Parathyroid adenoma (tissue), 2 donors: ENCODE results near the gene LBP.

Experiments
- H2AFZ ChIP-seq: fragments of 300-600 bp; sonication (generic); one replicate; pipeline ENCODE4 v1.7.0; 2017; ENCODE audit warnings: antibody characterized with exemption, mild to moderate bottlenecking
- H3K27ac ChIP-seq: fragments of 300-600 bp; sonication (generic); one replicate; pipeline ENCODE4 v1.7.0; 2017
- H3K27me3 ChIP-seq: fragments of 300-600 bp; sonication (generic); one replicate; pipeline ENCODE4 v1.7.0; 2017; ENCODE audit warnings: low read length; ENCODE audit not compliant: control insufficient read depth, insufficient read depth
- H3K36me3 ChIP-seq: fragments of 300-600 bp; sonication (generic); one replicate; pipeline ENCODE4 v1.7.0; 2017; ENCODE audit warnings: low read length; ENCODE audit not compliant: control insufficient read depth, insufficient read depth
- H3K4me1 ChIP-seq: fragments of 300-600 bp; sonication (generic); one replicate; pipeline ENCODE4 v1.7.0; 2017; ENCODE audit warnings: control low read depth
- H3K4me2 ChIP-seq: fragments of 300-600 bp; sonication (generic); one replicate; pipeline ENCODE4 v1.7.0; 2017; ENCODE audit warnings: low read length
- H3K4me3 ChIP-seq: fragments of 300-600 bp; sonication (generic); one replicate; pipeline ENCODE4 v1.7.0; 2017; ENCODE audit warnings: low read depth, low read length
- H3K79me2 ChIP-seq: fragments of 300-600 bp; sonication (generic); one replicate; pipeline ENCODE4 v1.7.0; 2017; ENCODE audit warnings: control low read depth
- H3K9ac ChIP-seq: fragments of 300-600 bp; sonication (generic); one replicate; pipeline ENCODE4 v1.7.0; 2017; ENCODE audit warnings: mild to moderate bottlenecking
- H3K9me3 ChIP-seq: fragments of 300-600 bp; sonication (generic); one replicate; pipeline ENCODE4 v1.7.0; 2017; ENCODE audit warnings: low read length; ENCODE audit not compliant: control insufficient read depth
- TF ChIP-seq, protein P1 (sequence below): fragments of 300-600 bp; sonication (generic); IDR thresholded peaks from one replicate; pipeline ENCODE4 v1.7.0; 2017; ENCODE audit warnings: antibody characterized with exemption, mild to moderate bottlenecking
- donor health status: primary hyperparathyroidism.

Gene LBP

DNA sequence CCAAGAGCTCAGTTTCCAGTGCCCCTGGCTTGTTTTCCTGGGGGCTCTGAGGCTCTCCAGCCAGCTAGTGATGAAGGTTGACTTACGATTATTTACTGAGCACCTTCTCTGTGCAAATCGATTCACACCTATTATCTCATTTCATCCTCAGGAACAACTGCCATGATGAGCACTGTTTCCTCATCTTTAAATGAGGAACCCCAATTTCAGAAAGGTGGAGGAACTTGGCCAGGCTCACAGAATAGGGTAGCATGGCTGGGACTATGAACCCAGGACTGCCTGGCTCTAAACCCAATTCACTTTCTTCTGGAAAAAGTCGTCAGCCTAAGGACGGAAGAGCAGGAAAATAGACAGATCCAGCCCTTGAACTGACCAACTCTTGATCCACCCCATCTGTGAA, 45.8 kb upstream of the LBP start:
- no peak overlapping the region for H3K9ac ChIP-seq
- H3K4me2 ChIP-seq: no peak overlapping the region
- TF ChIP-seq, protein P1, sequence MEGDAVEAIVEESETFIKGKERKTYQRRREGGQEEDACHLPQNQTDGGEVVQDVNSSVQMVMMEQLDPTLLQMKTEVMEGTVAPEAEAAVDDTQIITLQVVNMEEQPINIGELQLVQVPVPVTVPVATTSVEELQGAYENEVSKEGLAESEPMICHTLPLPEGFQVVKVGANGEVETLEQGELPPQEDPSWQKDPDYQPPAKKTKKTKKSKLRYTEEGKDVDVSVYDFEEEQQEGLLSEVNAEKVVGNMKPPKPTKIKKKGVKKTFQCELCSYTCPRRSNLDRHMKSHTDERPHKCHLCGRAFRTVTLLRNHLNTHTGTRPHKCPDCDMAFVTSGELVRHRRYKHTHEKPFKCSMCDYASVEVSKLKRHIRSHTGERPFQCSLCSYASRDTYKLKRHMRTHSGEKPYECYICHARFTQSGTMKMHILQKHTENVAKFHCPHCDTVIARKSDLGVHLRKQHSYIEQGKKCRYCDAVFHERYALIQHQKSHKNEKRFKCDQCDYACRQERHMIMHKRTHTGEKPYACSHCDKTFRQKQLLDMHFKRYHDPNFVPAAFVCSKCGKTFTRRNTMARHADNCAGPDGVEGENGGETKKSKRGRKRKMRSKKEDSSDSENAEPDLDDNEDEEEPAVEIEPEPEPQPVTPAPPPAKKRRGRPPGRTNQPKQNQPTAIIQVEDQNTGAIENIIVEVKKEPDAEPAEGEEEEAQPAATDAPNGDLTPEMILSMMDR: no peak

GRCh38 chr20:38301309-38301708, 45.0 kb upstream of the LBP start:
- Histone ChIP-seq H3K27me3 (no peaks in the 10 kb centered on the region), H3K4me1 (no peaks in the 10 kb centered on the region), H3K9me3 (no peaks in the 10 kb centered on the region), H3K4me2 (no peak overlapping the region), H2AFZ (no peak overlapping the region), H3K27ac (no peak overlapping the region), H3K79me2 (no peaks in the 10 kb centered on the region), H3K36me3 (no peaks in the 10 kb centered on the region), H3K4me3 (no peak overlapping the region), H3K9ac (no peak overlapping the region)
- TF ChIP-seq, protein P1: no peak

More for the DNA sequence above, 45.8 kb upstream of the LBP start:
- Histone ChIP-seq H2AFZ (no peak overlapping the region), H3K4me3 (no peak overlapping the region), H3K36me3 (no peaks in the 10 kb centered on the region), H3K79me2 (no peaks in the 10 kb centered on the region), H3K9me3 (no peaks in the 10 kb centered on the region), H3K27me3 (no peaks in the 10 kb centered on the region), H3K4me1 (no peaks in the 10 kb centered on the region), H3K27ac (no peak overlapping the region)

- no peak overlapping the region for H3K27ac ChIP-seq
- TF ChIP-seq, protein P1: no peak
- H3K4me3 ChIP-seq: no peak overlapping the region
- no peaks in the 10 kb centered on the region for H3K9me3 ChIP-seq
- H2AFZ ChIP-seq: no peak overlapping the region
- H3K4me2 ChIP-seq: no peak overlapping the region
- no peak overlapping the region for H3K9ac ChIP-seq
- H3K4me1 ChIP-seq: no peaks in the 10 kb centered on the region
- H3K27me3 ChIP-seq: no peaks in the 10 kb centered on the region
- no peaks in the 10 kb centered on the region for H3K36me3 ChIP-seq
- H3K79me2 ChIP-seq: no peaks in the 10 kb centered on the region
These were observed 43.5 kb upstream of the LBP start for GRCh38 chr20:38302786-38303185.

DNA sequence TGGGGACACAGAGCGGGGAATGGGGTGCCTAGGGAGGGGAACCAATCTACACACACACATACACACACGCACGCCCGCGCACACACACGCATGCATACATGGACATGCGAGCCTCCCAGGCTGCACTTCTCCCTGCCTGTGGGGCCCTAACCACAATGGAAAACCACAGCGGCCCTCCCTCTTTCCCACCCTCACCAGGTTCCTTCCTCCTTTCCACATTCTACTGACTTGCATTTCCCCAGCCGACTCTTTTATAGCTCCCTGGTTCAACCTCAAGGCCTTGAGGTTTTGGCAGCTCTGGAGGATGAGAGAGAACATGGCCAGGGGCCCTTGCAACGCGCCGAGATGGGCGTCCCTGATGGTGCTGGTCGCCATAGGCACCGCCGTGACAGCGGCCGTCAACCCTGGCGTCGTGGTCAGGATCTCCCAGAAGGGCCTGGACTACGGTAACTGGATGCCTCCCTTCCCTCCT, 42.3 kb upstream of the LBP start, which contains the start of gene BPI:
BPI (plus strand) TSS at position 249 of the 472 bp plus-strand sequence; CDS start at position 317, 68 bp downstream.
- Histone ChIP-seq H3K4me3 (no peak within 1 kb of the TSS), H3K27me3 (no peaks in the 10 kb centered on the region), H3K4me2 (no peak within 1 kb of the TSS), H2AFZ (no peak within 1 kb of the TSS), H3K9ac (no peak within 1 kb of the TSS), H3K4me1 (no peaks in the 10 kb centered on the region), H3K36me3 (no peaks in the 10 kb centered on the region), H3K9me3 (no peaks in the 10 kb centered on the region), H3K27ac (no peak within 1 kb of the TSS), H3K79me2 (no peaks in the 10 kb centered on the region)
- TF ChIP-seq, protein P1: no peak

GRCh38 chr20:38304845-38305447, 41.3 kb upstream of the LBP start:
- Histone ChIP-seq H3K4me2 (no peak overlapping the region), H3K27ac (no peak overlapping the region), H2AFZ (no peak overlapping the region), H3K9ac (no peak overlapping the region), H3K9me3 (no peaks in the 10 kb centered on the region), H3K27me3 (no peaks in the 10 kb centered on the region), H3K4me3 (no peak overlapping the region), H3K36me3 (no peaks in the 10 kb centered on the region), H3K79me2 (no peaks in the 10 kb centered on the region), H3K4me1 (no peaks in the 10 kb centered on the region)
- TF ChIP-seq, protein P1: no peak
